ENCODE measurements around the gene GSX1.

GSX1 gene

GRCh38 chr13:27826379-27827353 is 34.4 kb downstream of the GSX1 start:
- DNase-seq (ENCODE audit: low read depth in 2 of 3, low spot score in 1 of 3), result peak; percentile 46 to 64 (median 58)

DNA sequence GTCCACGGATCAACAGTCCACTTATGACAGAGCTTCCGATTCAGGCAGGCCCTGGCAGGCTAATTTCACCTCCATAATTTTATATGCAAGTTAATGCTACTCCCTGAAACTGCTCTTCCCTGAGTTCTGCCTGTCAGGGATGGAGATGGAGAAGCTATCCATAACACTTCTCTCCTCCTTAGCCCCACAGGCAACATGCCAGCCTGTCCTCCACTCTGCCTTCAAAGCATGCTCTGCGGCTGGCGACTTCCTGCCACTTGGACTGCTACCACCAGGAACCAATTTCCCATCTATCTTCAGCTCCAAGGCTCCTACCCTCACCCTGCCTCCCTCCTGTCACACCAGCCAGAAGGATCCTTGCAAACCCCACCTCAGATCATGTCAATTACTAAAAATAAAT is 35.4 kb downstream of the GSX1 start:
- no peak for DNase-seq (ENCODE audit: low read depth in 2 of 3, low spot score in 1 of 3)

DNA sequence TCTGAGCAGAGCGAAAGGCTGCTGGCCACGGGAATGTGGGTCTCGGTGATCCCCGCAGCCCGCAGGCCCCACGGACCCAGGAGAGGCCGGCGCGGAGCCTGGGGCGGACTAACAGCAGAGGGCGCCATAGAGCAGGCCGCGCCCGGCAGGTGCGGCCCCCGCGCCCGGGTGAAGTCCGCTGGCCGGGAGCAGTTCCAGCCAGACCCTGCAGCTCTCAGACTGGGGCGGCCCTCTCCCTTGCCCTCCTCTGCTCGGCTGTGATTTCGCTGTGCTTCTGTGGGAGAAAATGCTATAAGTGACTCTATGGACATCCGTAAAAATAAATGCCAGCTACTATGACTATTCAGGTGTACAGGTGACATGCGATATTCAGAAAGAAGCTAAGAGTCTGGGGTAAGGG is 37.7 kb downstream of the GSX1 start:
- peak; percentile 12 to 46 (median 41) for DNase-seq (ENCODE audit: low read depth in 2 of 3, low spot score in 1 of 3)

GRCh38 chr13:27833206-27833605 is 40.9 kb downstream of the GSX1 start:
- no peak for DNase-seq (ENCODE audit: low read depth in 2 of 3, low spot score in 1 of 3)

DNA sequence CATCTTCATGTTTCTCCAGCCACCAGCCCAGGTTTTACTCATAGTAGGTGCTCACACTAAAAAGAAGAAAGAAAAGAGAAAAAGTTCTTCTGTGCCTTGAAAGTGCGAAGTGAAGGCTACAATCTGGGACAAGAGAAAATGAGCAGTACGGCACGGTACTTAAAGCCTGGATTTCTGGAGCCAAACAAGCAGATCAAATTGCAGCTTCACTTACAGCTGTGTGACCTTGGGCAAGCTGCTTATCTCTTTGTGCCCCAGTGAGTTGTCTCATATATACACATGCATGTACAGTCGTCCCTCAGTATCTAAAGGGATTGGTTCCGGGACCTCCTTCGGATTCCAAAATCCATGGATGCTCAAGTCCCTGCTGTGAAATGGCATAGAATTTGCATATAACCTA is 41.8 kb downstream of the GSX1 start:
- no peak for DNase-seq (ENCODE audit: low read depth in 2 of 3, low spot score in 1 of 3)

GRCh38 chr13:27835799-27836198 is 43.5 kb downstream of the GSX1 start:
- DNase-seq (ENCODE audit: low read depth in 2 of 3, low spot score in 1 of 3), result no peak

DNA sequence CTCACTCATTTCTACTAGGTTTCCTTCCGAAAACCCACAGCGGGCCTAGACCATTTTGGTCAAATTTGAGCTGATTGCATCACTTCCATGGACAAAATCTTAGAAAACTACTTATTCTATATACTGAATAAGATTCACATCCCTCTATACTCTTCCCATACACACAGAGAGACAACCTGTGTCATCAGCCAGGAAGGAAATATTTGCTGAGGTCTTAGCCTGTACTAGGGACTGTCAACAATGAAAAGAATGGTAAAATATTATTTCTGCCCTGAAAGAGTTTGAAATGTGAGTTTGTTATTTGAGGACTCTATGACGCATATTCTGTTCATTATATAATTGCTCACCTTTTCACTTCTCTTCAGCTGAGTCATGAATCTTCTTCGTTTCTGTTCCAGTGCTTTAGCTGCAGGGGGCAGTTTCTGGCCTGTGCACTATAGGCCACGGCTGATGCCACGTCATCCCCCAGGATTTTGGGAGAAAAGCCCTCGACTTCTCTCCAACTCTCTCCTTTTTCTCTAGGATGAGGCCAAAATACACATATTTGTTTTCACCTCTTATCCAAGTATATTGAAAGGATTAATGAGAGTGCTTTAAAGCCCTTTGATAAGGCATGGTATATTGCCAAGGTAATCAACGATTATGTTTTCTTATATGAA is 47.7 kb downstream of the GSX1 start:
- DNase-seq (ENCODE audit: low read depth in 2 of 3, low spot score in 1 of 3), result no peak

DNA sequence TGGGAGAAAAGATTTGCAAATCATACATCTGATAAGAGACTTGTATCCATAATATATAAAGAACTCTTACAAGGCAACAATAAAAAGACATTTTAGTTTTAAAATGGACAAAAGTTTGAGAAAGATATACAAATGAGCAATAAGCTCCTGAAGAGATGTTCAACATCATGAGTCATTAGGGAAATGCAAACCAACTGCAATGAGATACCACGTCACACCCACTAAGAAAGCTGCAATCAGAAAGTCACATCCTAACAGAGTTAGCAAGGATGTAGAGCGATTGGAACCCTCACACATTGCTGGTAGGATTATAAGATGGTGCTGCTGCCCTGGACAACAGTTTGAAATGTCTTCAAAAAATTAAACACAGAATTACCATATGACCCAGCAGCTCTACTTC is 50.3 kb downstream of the GSX1 start:
- no peak for DNase-seq (ENCODE audit: low read depth in 2 of 3, low spot score in 1 of 3)

Data from stimulated activated CD4-positive, alpha-beta T cell treated with anti-CD3 and anti-CD28 coated beads, Interleukin-12 subunit alpha, Interleukin-12 subunit beta, amount 100 ng/mL, for 48 hours (primary cell).